Stomach smooth muscle (tissue), 2 donors: Measurements from ENCODE around the gene PRKCB.

Experiments
- H3K27ac ChIP-seq: one replicate; pipeline ENCODE4 v1.7.0; 2013; ENCODE audit warnings: mild to moderate bottlenecking, low read length, inconsistent platforms
- H3K27me3 ChIP-seq, 2 donors: one replicate each; pipeline ENCODE4 v1.7.0; 2013; ENCODE audit warnings: low read length in 2 of 2; ENCODE audit not compliant: insufficient read depth in 2 of 2, control insufficient read depth in 1 of 2
- H3K36me3 ChIP-seq, 2 donors: one replicate each; pipeline ENCODE4 v1.7.0; 2013; ENCODE audit warnings: low read length in 2 of 2; ENCODE audit not compliant: control insufficient read depth in 2 of 2, insufficient read depth in 2 of 2
- H3K4me1 ChIP-seq: one replicate; pipeline ENCODE4 v1.7.0; 2013; ENCODE audit warnings: low read length; ENCODE audit not compliant: control insufficient read depth, insufficient read depth
- H3K4me3 ChIP-seq, 2 donors: one replicate each; pipeline ENCODE4 v1.7.0; 2013; ENCODE audit warnings: low read length in 2 of 2
- H3K9ac ChIP-seq, 2 donors: one replicate each; pipeline ENCODE4 v1.7.0; 2013; ENCODE audit warnings: low read length in 2 of 2, mild to moderate bottlenecking in 1 of 2
- H3K9me3 ChIP-seq, 2 donors: one replicate each; pipeline ENCODE4 v1.7.0; 2013; ENCODE audit warnings: low read length in 2 of 2; ENCODE audit not compliant: control insufficient read depth in 2 of 2
- donor health status: healthy.
- donor health status: Pancreatic carcinoma.

Gene PRKCB

DNA sequence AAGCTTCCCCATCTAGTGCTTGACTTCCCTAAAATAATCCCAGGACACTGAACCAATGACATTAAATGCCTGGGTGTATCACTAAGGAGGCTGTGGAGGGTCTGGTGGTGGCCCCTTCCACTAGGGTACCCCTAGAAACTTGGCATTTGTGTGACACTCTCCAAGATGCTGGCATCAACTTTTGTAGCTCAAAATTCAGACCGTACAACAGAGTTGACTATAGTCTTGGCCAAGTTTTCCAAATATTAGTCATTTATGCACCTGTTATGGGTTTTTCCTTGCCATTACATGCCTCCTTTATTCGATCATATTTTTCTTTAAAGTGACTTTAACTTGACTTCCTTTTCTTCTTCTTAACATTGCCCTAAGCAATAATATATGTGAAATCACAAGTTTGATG lies 295.5 kb downstream of the PRKCB start:
- no peak overlapping the region for H3K4me3 ChIP-seq
- no peaks in the 10 kb centered on the region for H3K4me1 ChIP-seq
- H3K9me3 ChIP-seq: no peaks in the 10 kb centered on the region
- no peak overlapping the region for H3K27ac ChIP-seq
- H3K36me3 ChIP-seq: no peaks in the 10 kb centered on the region
- H3K9ac ChIP-seq: no peak overlapping the region
- no peaks in the 10 kb centered on the region for H3K27me3 ChIP-seq

- H3K4me1 ChIP-seq: no peaks in the 10 kb centered on the region
- no peak overlapping the region for H3K9ac ChIP-seq
- no peaks in the 10 kb centered on the region for H3K9me3 ChIP-seq
Measured at GRCh38 chr16:24132048-24132796, 296.4 kb downstream of the PRKCB start.

DNA sequence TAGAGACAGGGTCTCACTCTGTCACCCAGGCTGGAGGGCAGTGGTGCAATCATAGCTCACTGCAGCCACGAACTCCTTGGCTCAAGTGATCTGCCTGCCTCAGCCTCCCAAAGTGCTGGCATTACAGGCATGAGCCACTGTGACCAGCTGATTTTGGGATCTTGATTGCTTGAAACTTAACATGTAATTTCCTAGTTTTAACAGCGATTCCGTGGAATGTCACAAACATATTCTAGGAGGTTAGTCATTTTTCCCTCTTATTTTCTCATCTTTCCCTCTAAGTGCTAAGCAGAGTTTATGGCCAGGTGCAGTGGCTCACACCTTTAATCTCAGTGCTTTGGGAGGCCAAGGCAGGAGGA lies 297.0 kb downstream of the PRKCB start:
- Histone ChIP-seq H3K27me3 (no peaks in the 10 kb centered on the region), H3K4me3 (no peak overlapping the region), H3K9ac (no peak overlapping the region), H3K9me3 (no peaks in the 10 kb centered on the region), H3K4me1 (no peaks in the 10 kb centered on the region), H3K36me3 (no peaks in the 10 kb centered on the region), H3K27ac (no peak overlapping the region)

More at GRCh38 chr16:24132048-24132796, 296.4 kb downstream of the PRKCB start:
- no peak overlapping the region for H3K4me3 ChIP-seq
- no peaks in the 10 kb centered on the region for H3K36me3 ChIP-seq
- no peak overlapping the region for H3K27ac ChIP-seq
- no peaks in the 10 kb centered on the region for H3K27me3 ChIP-seq

GRCh38 chr16:24135624-24136565 lies 300.1 kb downstream of the PRKCB start:
- Histone ChIP-seq H3K4me1 (no peaks in the 10 kb centered on the region), H3K4me3 (no peak overlapping the region), H3K9me3 (no peaks in the 10 kb centered on the region), H3K27me3 (no peaks in the 10 kb centered on the region), H3K36me3 (no peaks in the 10 kb centered on the region), H3K27ac (no peak overlapping the region), H3K9ac (no peak overlapping the region)

- Histone ChIP-seq H3K4me1 (no peaks in the 10 kb centered on the region), H3K27me3 (no peaks in the 10 kb centered on the region), H3K9me3 (no peaks in the 10 kb centered on the region), H3K36me3 (no peaks in the 10 kb centered on the region), H3K4me3 (no peak overlapping the region), H3K9ac (no peak overlapping the region), H3K27ac (no peak overlapping the region)
Measured at GRCh38 chr16:24138024-24138423, 302.2 kb downstream of the PRKCB start.

GRCh38 chr16:24138575-24138974 lies 302.8 kb downstream of the PRKCB start:
- no peaks in the 10 kb centered on the region for H3K4me1 ChIP-seq
- no peaks in the 10 kb centered on the region for H3K27me3 ChIP-seq
- no peak overlapping the region for H3K27ac ChIP-seq
- H3K9me3 ChIP-seq: no peaks in the 10 kb centered on the region
- H3K4me3 ChIP-seq: no peak overlapping the region
- no peak overlapping the region for H3K9ac ChIP-seq
- H3K36me3 ChIP-seq: no peaks in the 10 kb centered on the region

- no peaks in the 10 kb centered on the region for H3K9me3 ChIP-seq
- no peak overlapping the region for H3K27ac ChIP-seq
- H3K4me1 ChIP-seq: no peaks in the 10 kb centered on the region
- H3K36me3 ChIP-seq: no peaks in the 10 kb centered on the region
- no peaks in the 10 kb centered on the region for H3K27me3 ChIP-seq
- no peak overlapping the region for H3K4me3 ChIP-seq
- H3K9ac ChIP-seq: no peak overlapping the region
Measured at GRCh38 chr16:24139282-24139681, 303.5 kb downstream of the PRKCB start.

DNA sequence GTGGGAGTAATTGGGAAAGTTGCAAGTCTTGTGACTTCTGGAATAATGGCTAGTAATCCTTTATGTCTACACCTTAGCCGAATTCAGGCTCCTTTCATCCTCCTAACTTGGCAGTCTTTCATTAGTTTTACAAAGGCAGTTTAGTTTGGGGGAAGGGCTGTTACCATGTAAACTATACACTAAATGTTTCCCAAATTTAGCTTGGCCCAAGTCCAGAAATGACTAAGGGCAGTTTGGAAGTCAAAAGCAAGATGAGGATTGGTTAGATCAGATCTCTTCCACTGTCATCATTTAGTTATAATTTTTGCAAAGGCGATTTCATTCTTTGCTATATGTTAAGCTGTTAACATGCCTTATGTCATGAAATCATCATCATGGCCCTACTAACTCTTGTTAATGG lies 304.9 kb downstream of the PRKCB start:
- Histone ChIP-seq H3K36me3 (no peaks in the 10 kb centered on the region), H3K4me3 (no peak overlapping the region), H3K9me3 (no peaks in the 10 kb centered on the region), H3K27me3 (no peaks in the 10 kb centered on the region), H3K9ac (no peak overlapping the region), H3K27ac (no peak overlapping the region), H3K4me1 (no peaks in the 10 kb centered on the region)

DNA sequence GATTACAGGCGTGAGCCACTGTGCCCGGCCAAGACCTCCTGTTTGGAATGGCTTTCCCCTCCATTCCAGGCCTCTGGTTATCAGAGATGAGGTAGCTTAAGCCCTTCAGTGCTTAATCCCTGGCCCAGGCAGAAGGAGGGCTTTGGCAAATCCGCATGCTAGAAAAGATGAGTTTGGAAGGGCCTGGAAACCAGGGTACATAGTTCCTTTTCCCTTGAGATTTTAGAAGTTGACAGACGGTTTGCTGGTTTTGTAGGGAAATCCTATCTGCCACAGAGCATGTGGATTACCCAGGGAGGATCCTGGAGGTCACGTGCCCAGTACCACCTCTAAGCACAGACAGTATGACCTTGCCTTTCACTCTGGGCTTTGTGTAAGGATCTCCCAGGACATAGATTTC lies 305.7 kb downstream of the PRKCB start:
- no peak overlapping the region for H3K4me3 ChIP-seq
- no peak overlapping the region for H3K9ac ChIP-seq
- no peak overlapping the region for H3K27ac ChIP-seq
- H3K9me3 ChIP-seq: no peaks in the 10 kb centered on the region
- no peaks in the 10 kb centered on the region for H3K27me3 ChIP-seq
- no peaks in the 10 kb centered on the region for H3K36me3 ChIP-seq
- H3K4me1 ChIP-seq: no peaks in the 10 kb centered on the region

GRCh38 chr16:24141917-24142316 lies 306.1 kb downstream of the PRKCB start:
- H3K4me3 ChIP-seq: no peak overlapping the region
- no peaks in the 10 kb centered on the region for H3K9me3 ChIP-seq
- H3K9ac ChIP-seq: no peak overlapping the region
- no peak overlapping the region for H3K27ac ChIP-seq
- H3K4me1 ChIP-seq: no peaks in the 10 kb centered on the region
- H3K36me3 ChIP-seq: no peaks in the 10 kb centered on the region
- no peaks in the 10 kb centered on the region for H3K27me3 ChIP-seq

DNA sequence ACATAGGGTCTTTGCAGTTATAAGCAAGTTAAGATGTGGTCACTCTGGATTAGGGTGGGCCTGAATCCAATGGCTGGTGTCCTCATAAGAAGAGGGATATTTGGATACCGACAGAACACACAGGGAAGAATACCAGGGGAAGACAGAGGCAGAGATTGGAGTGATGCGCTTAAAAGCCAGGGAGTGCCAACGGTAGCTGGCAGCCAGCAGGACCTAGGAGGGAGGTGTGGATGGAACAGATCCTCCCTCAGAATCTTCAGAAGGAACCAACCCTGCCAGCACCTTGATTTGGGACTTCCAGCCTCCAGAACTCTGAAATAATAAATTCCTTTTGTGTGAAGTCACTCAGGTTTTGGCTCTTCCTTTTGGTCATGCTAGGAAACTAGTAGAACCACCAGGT lies 310.1 kb downstream of the PRKCB start:
- Histone ChIP-seq H3K9me3 (no peaks in the 10 kb centered on the region), H3K27ac (no peak overlapping the region), H3K4me3 (no peak overlapping the region), H3K36me3 (no peaks in the 10 kb centered on the region), H3K27me3 (no peaks in the 10 kb centered on the region), H3K4me1 (no peaks in the 10 kb centered on the region), H3K9ac (no peak overlapping the region)
